IMR-90 (cell line): ENCODE measurements around the gene MYH6.

ENCODE experiments used
- CTCF ChIP-seq: conservative IDR thresholded peaks from 2 replicates; pipeline ENCODE4 v1.5.1; 2012; ENCODE audit warnings: mild to moderate bottlenecking, low read depth, low read length, improper control_type of control experiment
- MXI1 ChIP-seq: IDR thresholded peaks from 2 replicates; pipeline ENCODE4 v1.6.1; 2012; ENCODE audit warnings: low read depth, mild to moderate bottlenecking, low read length, moderate library complexity, borderline replicate concordance
- POLR2A ChIP-seq: IDR thresholded peaks from 2 replicates; pipeline ENCODE4 v1.6.1; 2012; ENCODE audit warnings: mild to moderate bottlenecking, low read depth, low read length
- USF2 ChIP-seq: fragments of 150-350 bp; IDR thresholded peaks from 2 replicates; pipeline ENCODE4 v1.6.1; 2017; ENCODE audit warnings: mild to moderate bottlenecking, antibody characterized with exemption, low read length, low read depth

DNA sequence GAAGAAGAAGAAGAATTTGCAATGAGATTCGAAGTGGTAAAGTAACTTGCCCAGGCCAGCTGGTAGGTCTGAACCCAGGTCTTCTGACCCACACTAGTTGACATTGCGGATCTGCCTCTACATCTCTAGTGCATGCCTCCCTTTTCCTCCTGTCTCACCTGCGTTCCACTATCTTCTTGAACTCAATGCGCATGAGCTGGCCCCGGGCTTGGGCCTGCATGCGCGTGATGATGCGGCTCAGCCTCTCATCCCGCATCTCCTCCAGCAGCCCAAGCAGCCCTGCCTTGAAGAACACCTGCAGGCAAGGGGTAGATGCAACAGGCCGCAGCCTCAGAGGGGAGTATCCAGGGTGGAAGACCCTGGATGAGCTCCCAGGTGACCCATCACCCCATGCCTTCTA is 11.9 kb downstream of the MYH6 start:
- TF ChIP-seq CTCF (no peak), POLR2A (no peak), USF2 (no peak), MXI1 (no peak)
